A673 (cell line): Measurements from ENCODE around the gene DUS1L. TPM values are rescaled to one million over a fixed set of nuclear protein-coding genes. Genes with fewer than 3 reads are reported as not detected.

ENCODE experiments used
- BruUV-seq: library from RNA; stranded (reverse); fragments of 400-500 nt; replicated peaks from 2 replicates; lab custom pipeline; 2021; lab: Mats Ljungman, UMichigan
- CTCF ChIA-PET: fragments of 300-600 bp; sonication (Branson Sonifier 250); formaldehyde crosslinking; loops from one replicate; lab custom pipeline; 2022; ENCODE audit warnings: antibody characterized with exemption; lab: Charles Lee
- POLR2A ChIA-PET: fragments of 300-600 bp; sonication (Branson Sonifier 250); formaldehyde crosslinking; loops from one replicate; lab custom pipeline; 2022; ENCODE audit warnings: antibody characterized with exemption; ENCODE audit not compliant: low non-redundant PET; lab: Charles Lee
- DNase-seq: peaks from one replicate; pipeline ENCODE4 v3.0.0-alpha.2; 2015; ENCODE audit warnings: low spot score
- H3K27ac ChIP-seq: fragments of 200-600 bp; sonication (generic); 2 replicates; pipeline ENCODE4 v1.5.1; 2016; ENCODE audit warnings: mixed run types, low read depth, mild to moderate bottlenecking, mixed read lengths, antibody characterized with exemption, low read length; ENCODE audit not compliant: poor library complexity, severe bottlenecking
- H3K27me3 ChIP-seq: fragments of 200-600 bp; sonication (generic); replicated peaks from 2 replicates; pipeline ENCODE4 v1.6.1; 2017; ENCODE audit warnings: mixed run types, low read depth, mild to moderate bottlenecking, mixed read lengths, antibody characterized with exemption, low read length; ENCODE audit not compliant: insufficient read depth, poor library complexity
- H3K36me3 ChIP-seq: fragments of 200-600 bp; sonication (generic); 2 replicates; pipeline ENCODE4 v1.6.1; 2016; ENCODE audit warnings: mixed run types, mild to moderate bottlenecking, mixed read lengths, antibody characterized with exemption, low read length; ENCODE audit not compliant: insufficient read depth, poor library complexity, severe bottlenecking
- H3K4me1 ChIP-seq: fragments of 200-600 bp; sonication (generic); 2 replicates; pipeline ENCODE4 v1.6.1; 2017; ENCODE audit warnings: mixed run types, mild to moderate bottlenecking, mixed read lengths, antibody characterized with exemption, low read length; ENCODE audit not compliant: insufficient read depth, poor library complexity, severe bottlenecking
- H3K4me3 ChIP-seq: fragments of 200-600 bp; sonication (generic); 2 replicates; pipeline ENCODE4 v1.5.1; 2016; ENCODE audit warnings: low read depth, mixed run types, mild to moderate bottlenecking, mixed read lengths, low read length; ENCODE audit not compliant: poor library complexity, severe bottlenecking
- H3K9me3 ChIP-seq: fragments of 200-600 bp; sonication (generic); 2 replicates; pipeline ENCODE4 v1.6.1; 2016; ENCODE audit warnings: mixed run types, low read depth, mild to moderate bottlenecking, mixed read lengths, antibody characterized with exemption, low read length; ENCODE audit not compliant: poor library complexity, severe bottlenecking
- CTCF ChIP-seq: fragments of 300-800, 200-600 bp; sonication (generic); conservative IDR thresholded peaks from 2 replicates; pipeline ENCODE4 v1.5.1; 2017; ENCODE audit warnings: low read depth, mild to moderate bottlenecking, antibody characterized with exemption, low read length, moderate library complexity, mixed read lengths
- EZH2 ChIP-seq: fragments of 200-600 bp; sonication (generic); IDR thresholded peaks from 2 replicates; pipeline ENCODE4 v1.6.1; 2017; ENCODE audit warnings: borderline replicate concordance, low read depth, mild to moderate bottlenecking, mixed read lengths, antibody characterized with exemption, low read length; ENCODE audit not compliant: poor library complexity, severe bottlenecking
- intact Hi-C: fragments of 100-400 bp; cut with micrococcal nuclease; formaldehyde crosslinking; loops from one replicate; pipeline ENCODE4 v1.10.0; 2022; ENCODE audit not compliant: unreplicated experiment
- total RNA-seq: library from RNA; stranded (reverse); gene quantifications from 2 replicates; pipeline ENCODE4 v1.2.3, GENCODE V29; 2021

The DUS1L gene
- total RNA-seq, 1 experiment from 2014 or later, result 143 TPM

GRCh38 chr17:82052638-82053059, 13.0 kb downstream of the DUS1L start:
- H3K36me3 ChIP-seq, result peaks cover 55% of the 10 kb centered on the region
- H3K27me3 ChIP-seq, result no peaks in the 10 kb centered on the region
- intact Hi-C loops, result no loop called here
- H3K27ac ChIP-seq, result peak overlapping the region; percentile 73
- no peaks in the 10 kb centered on the region for H3K9me3 ChIP-seq
- DNase-seq, result no peak
- no peak for TF ChIP-seq CTCF
- no peak for TF ChIP-seq EZH2
- ChIA-PET CTCF (interaction anchor here (0.6 kb wide), 1 partner anchor 26 kb away, joined by 5 read pairs; no protein-coding TSS in a partner anchor), POLR2A (no interaction called here)
- BruUV-seq, result no TSS peak
- peak overlapping the region; percentile 96 for H3K4me3 ChIP-seq
- peaks cover 9% of the 10 kb centered on the region for H3K4me1 ChIP-seq

- Histone ChIP-seq H3K36me3 (peaks cover 52% of the 10 kb centered on the region), H3K27ac (peak within 1 kb of the TSS; percentile 73)
- CTCF ChIA-PET, result interaction anchor here (0.5 to 0.6 kb wide), 3 partner anchors 11 to 51 kb away, joined by 3 to 5 read pairs (median 4); no protein-coding TSS in a partner anchor
Observed at GRCh38 chr17:82051776-82052637, 13.6 kb downstream of the DUS1L start, which contains the start of the genes GPS1 and RFNG. Gene GPS1, plus strand, starts transcription at chr17:82051898. Its CDS starts 34 bp downstream, at chr17:82051932. Gene RFNG, minus strand, starts transcription at chr17:82051811. Its CDS starts 45 bp downstream, at chr17:82051766.

More at GRCh38 chr17:82051776-82052637, 13.6 kb downstream of the DUS1L start, which contains the start of the genes GPS1 and RFNG:
- POLR2A ChIA-PET, result no interaction called here
- Histone ChIP-seq H3K9me3 (no peaks in the 10 kb centered on the region), H3K4me1 (peaks cover 9% of the 10 kb centered on the region), H3K27me3 (no peaks in the 10 kb centered on the region), H3K4me3 (peak within 1 kb of the TSS; percentile 96)
- DNase-seq, result peak; percentile 81
- BruUV-seq, result no TSS peak
- intact Hi-C loops, result no loop called here
- TF ChIP-seq EZH2, result no peak
- no peak for TF ChIP-seq CTCF
